22Rv1 (cell line): ENCODE measurements around the gene TRIL.

ENCODE experiments used
- H3K27ac ChIP-seq: fragments of 450-650 bp; 2 replicates; pipeline ENCODE4 v1.5.1; 2017
- ZFX ChIP-seq: fragments of 450-650 bp; IDR thresholded peaks from 2 replicates; pipeline ENCODE4 v1.6.1; 2017; ENCODE audit warnings: antibody characterized with exemption, borderline replicate concordance
- TF ChIP-seq, protein P1 (sequence below): fragments of 450-650 bp; IDR thresholded peaks from 2 replicates; pipeline ENCODE4 v1.5.1; 2017; ENCODE audit warnings: mild to moderate bottlenecking

TRIL gene

GRCh38 chr7:28981161-28981465, 23.0 kb upstream of the TRIL start:
- no peak for TF ChIP-seq ZFX
- TF ChIP-seq, protein P1, sequence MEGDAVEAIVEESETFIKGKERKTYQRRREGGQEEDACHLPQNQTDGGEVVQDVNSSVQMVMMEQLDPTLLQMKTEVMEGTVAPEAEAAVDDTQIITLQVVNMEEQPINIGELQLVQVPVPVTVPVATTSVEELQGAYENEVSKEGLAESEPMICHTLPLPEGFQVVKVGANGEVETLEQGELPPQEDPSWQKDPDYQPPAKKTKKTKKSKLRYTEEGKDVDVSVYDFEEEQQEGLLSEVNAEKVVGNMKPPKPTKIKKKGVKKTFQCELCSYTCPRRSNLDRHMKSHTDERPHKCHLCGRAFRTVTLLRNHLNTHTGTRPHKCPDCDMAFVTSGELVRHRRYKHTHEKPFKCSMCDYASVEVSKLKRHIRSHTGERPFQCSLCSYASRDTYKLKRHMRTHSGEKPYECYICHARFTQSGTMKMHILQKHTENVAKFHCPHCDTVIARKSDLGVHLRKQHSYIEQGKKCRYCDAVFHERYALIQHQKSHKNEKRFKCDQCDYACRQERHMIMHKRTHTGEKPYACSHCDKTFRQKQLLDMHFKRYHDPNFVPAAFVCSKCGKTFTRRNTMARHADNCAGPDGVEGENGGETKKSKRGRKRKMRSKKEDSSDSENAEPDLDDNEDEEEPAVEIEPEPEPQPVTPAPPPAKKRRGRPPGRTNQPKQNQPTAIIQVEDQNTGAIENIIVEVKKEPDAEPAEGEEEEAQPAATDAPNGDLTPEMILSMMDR: no peak
- H3K27ac ChIP-seq: no peak overlapping the region

- no peak for TF ChIP-seq ZFX
- TF ChIP-seq, protein P1: no peak
Observed at GRCh38 chr7:28980451-28981160, 22.5 kb upstream of the TRIL start.

DNA sequence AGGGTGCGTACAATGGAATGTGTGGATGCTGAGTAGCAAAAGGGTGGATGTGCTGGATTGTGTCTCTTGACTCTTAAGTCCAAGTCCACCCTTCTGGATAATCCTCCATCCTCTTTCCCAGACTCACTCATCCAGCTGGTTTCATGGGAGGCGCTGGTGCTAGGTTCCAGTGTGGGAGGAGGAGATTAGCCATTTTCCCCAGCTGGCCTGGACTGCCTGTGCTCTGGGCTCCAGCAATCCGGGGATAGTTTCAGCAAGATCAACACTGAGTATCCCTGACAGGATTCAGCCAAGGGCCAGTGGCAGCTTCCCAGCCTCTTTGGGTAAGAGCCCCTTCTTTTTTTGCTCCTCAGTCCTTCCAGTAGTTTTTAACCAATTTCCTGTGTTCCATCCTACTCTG, 21.6 kb upstream of the TRIL start:
- no peak for TF ChIP-seq ZFX
- TF ChIP-seq, protein P1: no peak

More at GRCh38 chr7:28980451-28981160, 22.5 kb upstream of the TRIL start:
- H3K27ac ChIP-seq: no peak overlapping the region

DNA sequence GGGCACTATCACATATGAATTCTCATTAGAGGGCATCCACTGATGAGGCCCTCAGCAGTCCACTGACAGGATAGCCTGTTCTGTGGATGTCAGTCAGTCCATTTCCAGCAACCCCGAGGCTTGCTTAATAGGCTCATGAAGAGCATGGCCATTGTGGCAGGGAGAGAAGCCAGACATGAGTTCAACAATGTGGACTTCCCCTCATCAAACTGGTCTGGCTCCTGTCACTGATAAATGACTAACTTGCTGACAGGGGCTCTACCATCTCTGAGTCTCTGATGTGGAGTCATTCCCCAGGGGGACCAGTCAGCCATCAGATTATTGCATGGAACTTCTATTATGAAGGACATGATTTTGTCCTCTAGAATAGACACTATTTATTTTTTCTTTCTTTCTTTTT, 19.8 kb upstream of the TRIL start:
- H3K27ac ChIP-seq: no peak overlapping the region
- TF ChIP-seq, protein P1: no peak
- no peak for TF ChIP-seq ZFX

More for the DNA sequence above, 21.6 kb upstream of the TRIL start:
- H3K27ac ChIP-seq: no peak overlapping the region

DNA sequence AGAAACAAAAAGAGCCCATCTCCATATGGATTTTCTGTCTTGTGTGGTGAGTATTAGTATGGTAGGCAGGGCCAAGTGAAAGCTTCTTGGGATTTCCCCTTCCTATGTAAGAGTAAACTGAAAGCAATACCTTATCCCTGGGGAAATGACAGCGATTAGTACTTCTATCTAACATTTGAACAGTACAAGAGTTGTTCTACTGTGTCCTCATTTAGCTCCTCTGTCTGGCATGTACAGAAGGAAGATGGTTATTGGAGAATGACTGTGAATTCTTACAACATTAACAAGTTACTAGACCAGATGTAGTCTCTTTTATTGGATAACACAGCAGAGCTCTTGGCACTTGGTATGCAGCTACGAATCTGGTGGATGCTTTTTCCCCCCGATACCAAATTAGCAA, 17.9 kb upstream of the TRIL start:
- TF ChIP-seq ZFX: no peak
- TF ChIP-seq, protein P1: no peak

GRCh38 chr7:28973591-28973990, 15.5 kb upstream of the TRIL start:
- TF ChIP-seq, protein P1: no peak
- no peak for TF ChIP-seq ZFX
- H3K27ac ChIP-seq: no peak overlapping the region

More for the DNA sequence above, 17.9 kb upstream of the TRIL start:
- no peak overlapping the region for H3K27ac ChIP-seq

- no peak for TF ChIP-seq ZFX
- TF ChIP-seq, protein P1: no peak
- no peak overlapping the region for H3K27ac ChIP-seq
Observed at GRCh38 chr7:28964056-28964455, 5.9 kb upstream of the TRIL start.
